Activated effector memory CD4-positive, alpha-beta T cell treated with Interleukin-2 at 50 U/mL for 16 hours (primary cell): ENCODE measurements around the gene P2RY1.

Source experiments
- DNase-seq: peaks from one replicate; pipeline ENCODE4 v3.0.0-alpha.2; 2020

The P2RY1 gene

GRCh38 chr3:152834776-152835600 lies at the start of gene P2RY1:
P2RY1 (plus strand) TSS chr3:152835131; CDS start chr3:152835783, 652 bp downstream.
- DNase-seq, result no peak

GRCh38 chr3:152786977-152787681 lies 47.8 kb upstream of the P2RY1 start:
- DNase-seq, result no peak

- DNase-seq, result no peak
Measured at GRCh38 chr3:152790651-152791387, 44.1 kb upstream of the P2RY1 start.

- DNase-seq, result no peak
Measured at GRCh38 chr3:152793969-152794368, 41.0 kb upstream of the P2RY1 start.

- DNase-seq, result no peak
Measured at GRCh38 chr3:152797751-152798432, 37.0 kb upstream of the P2RY1 start.

GRCh38 chr3:152811974-152812760 lies 22.8 kb upstream of the P2RY1 start:
- no peak for DNase-seq

GRCh38 chr3:152817400-152817799 lies 17.5 kb upstream of the P2RY1 start:
- no peak for DNase-seq

GRCh38 chr3:152818027-152818426 lies 16.9 kb upstream of the P2RY1 start:
- no peak for DNase-seq

- DNase-seq, result no peak
Measured at GRCh38 chr3:152823173-152823572, 11.8 kb upstream of the P2RY1 start.

GRCh38 chr3:152823781-152824180 lies 11.2 kb upstream of the P2RY1 start:
- DNase-seq, result no peak

GRCh38 chr3:152825566-152825965 lies 9.4 kb upstream of the P2RY1 start:
- no peak for DNase-seq

GRCh38 chr3:152826476-152826875 lies 8.5 kb upstream of the P2RY1 start:
- no peak for DNase-seq

- DNase-seq, result no peak
Measured at GRCh38 chr3:152827313-152827712, 7.6 kb upstream of the P2RY1 start.

GRCh38 chr3:152828075-152828840 lies 6.7 kb upstream of the P2RY1 start:
- no peak for DNase-seq

GRCh38 chr3:152830245-152830644 lies 4.7 kb upstream of the P2RY1 start:
- no peak for DNase-seq

GRCh38 chr3:152832046-152832445 lies 2.9 kb upstream of the P2RY1 start:
- no peak for DNase-seq

- no peak for DNase-seq
Measured at GRCh38 chr3:152833089-152833488, 1.8 kb upstream of the P2RY1 start.

GRCh38 chr3:152834191-152834775 lies 648 bp upstream of the P2RY1 start:
- no peak for DNase-seq

GRCh38 chr3:152835601-152836102 lies 721 bp downstream of the P2RY1 start:
- no peak for DNase-seq

GRCh38 chr3:152836269-152836668 lies 1.3 kb downstream of the P2RY1 start:
- no peak for DNase-seq

- DNase-seq, result no peak
Measured at GRCh38 chr3:152839511-152839910, 4.6 kb downstream of the P2RY1 start.
